Ectodermal cell (in vitro differentiated cells): Measurements from ENCODE around the gene HSD17B3.
"Not testable (repeated sequence)": the region's sequence is repeated elsewhere in the genome, so short reads cannot be mapped to it uniquely, and the experiment has no call there.

Experiments used
- H3K27ac ChIP-seq: 2 replicates; pipeline ENCODE4 v1.7.0; 2013; ENCODE audit warnings: mild to moderate bottlenecking, low read depth, low read length; ENCODE audit not compliant: insufficient read depth, poor library complexity, severe bottlenecking
- H3K27me3 ChIP-seq: 2 replicates; pipeline ENCODE4 v1.7.0; 2013; ENCODE audit warnings: mild to moderate bottlenecking, low read length; ENCODE audit not compliant: insufficient read depth, control insufficient read depth, poor library complexity, severe bottlenecking
- H3K36me3 ChIP-seq: one replicate; pipeline ENCODE4 v1.7.0; 2013; ENCODE audit warnings: low read length; ENCODE audit not compliant: control insufficient read depth, insufficient read depth
- H3K4me1 ChIP-seq: one replicate; pipeline ENCODE4 v1.7.0; 2013; ENCODE audit warnings: low read length; ENCODE audit not compliant: control insufficient read depth, insufficient read depth
- H3K4me3 ChIP-seq: 2 replicates; pipeline ENCODE4 v1.7.0; 2013; ENCODE audit warnings: low read depth, low read length, control low read depth; ENCODE audit not compliant: insufficient read depth
- H3K9me3 ChIP-seq: 2 replicates; pipeline ENCODE4 v1.7.0; 2013; ENCODE audit warnings: mild to moderate bottlenecking, low read length, moderate library complexity; ENCODE audit not compliant: control insufficient read depth
- whole genome bisulfite sequencing, 2 experiments: methylation state at CpG; one replicate each; pipeline ENCODE4 v1.1.7; 2013; ENCODE audit warnings: missing lambda C conversion rate in 2 of 2; 5-methylcytosine and 5-hydroxymethylcytosine counted together

Gene HSD17B3

GRCh38 chr9:96242811-96243210 lies 59.2 kb downstream of the HSD17B3 start:
- Histone ChIP-seq H3K9me3 (no peaks in the 10 kb centered on the region), H3K27ac (no peak overlapping the region), H3K4me3 (no peak overlapping the region), H3K36me3 (no peaks in the 10 kb centered on the region), H3K27me3 (no peaks in the 10 kb centered on the region), H3K4me1 (no peaks in the 10 kb centered on the region)
- WGBS, 2 experiments: 90 to 92% methylated on average over 4 of the region's 4 CpGs

GRCh38 chr9:96241391-96241809 lies 60.6 kb downstream of the HSD17B3 start:
- 76 to 80% methylated on average over 3 of the region's 3 CpGs for WGBS, 2 experiments

GRCh38 chr9:96236854-96237550 lies 65.0 kb downstream of the HSD17B3 start:
- H3K27me3 ChIP-seq: no peaks in the 10 kb centered on the region
- H3K27ac ChIP-seq: no peak overlapping the region
- 83 to 87% methylated on average over 5 of the region's 5 CpGs for WGBS, 2 experiments
- H3K36me3 ChIP-seq: no peaks in the 10 kb centered on the region
- peaks cover 4% of the 10 kb centered on the region for H3K4me1 ChIP-seq
- no peak overlapping the region for H3K4me3 ChIP-seq
- H3K9me3 ChIP-seq: no peaks in the 10 kb centered on the region

More at GRCh38 chr9:96241391-96241809, 60.6 kb downstream of the HSD17B3 start:
- no peaks in the 10 kb centered on the region for H3K9me3 ChIP-seq
- H3K27me3 ChIP-seq: no peaks in the 10 kb centered on the region
- H3K4me3 ChIP-seq: no peak overlapping the region
- H3K27ac ChIP-seq: no peak overlapping the region
- no peaks in the 10 kb centered on the region for H3K36me3 ChIP-seq
- H3K4me1 ChIP-seq: peaks cover 4% of the 10 kb centered on the region

GRCh38 chr9:96236337-96236736 lies 65.6 kb downstream of the HSD17B3 start:
- H3K27ac ChIP-seq, H3K9me3 ChIP-seq, H3K27me3 ChIP-seq, H3K36me3 ChIP-seq, H3K4me1 ChIP-seq, H3K4me3 ChIP-seq: not testable (repeated sequence)
- WGBS, 2 experiments: 95 to 96% methylated on average over 5 of the region's 6 CpGs

GRCh38 chr9:96232539-96233241 lies 69.3 kb downstream of the HSD17B3 start:
- no peak overlapping the region for H3K4me3 ChIP-seq
- H3K27me3 ChIP-seq: no peaks in the 10 kb centered on the region
- H3K36me3 ChIP-seq: no peaks in the 10 kb centered on the region
- peaks cover 4% of the 10 kb centered on the region for H3K4me1 ChIP-seq
- WGBS, 2 experiments: 69 to 70% methylated on average over 14 of the region's 14 CpGs
- H3K27ac ChIP-seq: no peak overlapping the region
- no peaks in the 10 kb centered on the region for H3K9me3 ChIP-seq

- Histone ChIP-seq H3K36me3 (no peaks in the 10 kb centered on the region), H3K27me3 (no peaks in the 10 kb centered on the region), H3K4me3 (no peak overlapping the region), H3K4me1 (peaks cover 4% of the 10 kb centered on the region), H3K9me3 (no peaks in the 10 kb centered on the region), H3K27ac (no peak overlapping the region)
- 56 to 66% methylated on average over 6 to 7 of the region's 11 CpGs for WGBS, 2 experiments
These were observed 69.8 kb downstream of the HSD17B3 start for GRCh38 chr9:96232164-96232538.

- 94 to 95% methylated on average over 2 of the region's 2 CpGs for WGBS, 2 experiments
These were observed 72.0 kb downstream of the HSD17B3 start for GRCh38 chr9:96230002-96230401.

GRCh38 chr9:96222132-96222531 lies 79.8 kb downstream of the HSD17B3 start:
- Histone ChIP-seq H3K4me1 (peaks cover 7% of the 10 kb centered on the region), H3K4me3 (no peak overlapping the region), H3K27ac (no peak overlapping the region), H3K36me3 (no peaks in the 10 kb centered on the region), H3K27me3 (no peaks in the 10 kb centered on the region), H3K9me3 (peaks cover 7% of the 10 kb centered on the region)
- 63 to 81% methylated on average over 2 of the region's 2 CpGs for WGBS, 2 experiments

More at GRCh38 chr9:96230002-96230401, 72.0 kb downstream of the HSD17B3 start:
- Histone ChIP-seq H3K27ac (no peak overlapping the region), H3K36me3 (no peaks in the 10 kb centered on the region), H3K27me3 (no peaks in the 10 kb centered on the region), H3K4me1 (no peaks in the 10 kb centered on the region), H3K4me3 (no peak overlapping the region), H3K9me3 (no peaks in the 10 kb centered on the region)

- Histone ChIP-seq H3K9me3 (peaks cover 7% of the 10 kb centered on the region), H3K4me1 (peaks cover 12% of the 10 kb centered on the region), H3K4me3 (no peak overlapping the region), H3K36me3 (no peaks in the 10 kb centered on the region), H3K27me3 (no peaks in the 10 kb centered on the region), H3K27ac (no peak overlapping the region)
- 100% methylated on average over 2 of the region's 2 CpGs for WGBS, 2 experiments
These were observed 82.1 kb downstream of the HSD17B3 start for GRCh38 chr9:96219900-96220257.

GRCh38 chr9:96219026-96219899 lies 82.7 kb downstream of the HSD17B3 start:
- Histone ChIP-seq H3K27me3 (no peaks in the 10 kb centered on the region), H3K36me3 (no peaks in the 10 kb centered on the region), H3K27ac (no peak overlapping the region), H3K4me1 (peaks cover 17% of the 10 kb centered on the region), H3K4me3 (no peak overlapping the region), H3K9me3 (peaks cover 5% of the 10 kb centered on the region)
- WGBS, 2 experiments: 85% methylated on average over 81 of the region's 81 CpGs
